Calu3 (cell line): ENCODE data around the gene OXSR1. TPM values are rescaled to one million over a fixed set of nuclear protein-coding genes. Genes with fewer than 3 reads are reported as not detected.

Experiments
- BruUV-seq: library from RNA; stranded (reverse); fragments of 400-500 nt; replicated peaks from 2 replicates; lab custom pipeline; 2021; lab: Mats Ljungman, UMichigan
- CTCF ChIA-PET: fragments of 300-600 bp; sonication (Branson Sonifier 250); formaldehyde crosslinking; loops from one replicate; lab custom pipeline; 2022; ENCODE audit warnings: antibody characterized with exemption; lab: Charles Lee
- DNase-seq: peaks from one replicate; pipeline ENCODE4 v3.0.0; 2022
- H3K27ac Mint-ChIP-seq: one replicate; pipeline ENCODE4 v1.8.0; 2022; ENCODE audit warnings: mixed read lengths; ENCODE audit not compliant: unreplicated experiment
- H3K27me3 Mint-ChIP-seq: one replicate; pipeline ENCODE4 v1.8.0; 2022; ENCODE audit warnings: mixed read lengths; ENCODE audit not compliant: unreplicated experiment
- H3K36me3 Mint-ChIP-seq: one replicate; pipeline ENCODE4 v1.8.0; 2022; ENCODE audit warnings: mild to moderate bottlenecking, moderate library complexity, mixed read lengths; ENCODE audit not compliant: insufficient read depth, unreplicated experiment
- H3K4me1 Mint-ChIP-seq: one replicate; pipeline ENCODE4 v1.8.0; 2022; ENCODE audit warnings: mild to moderate bottlenecking, low read depth, mixed read lengths; ENCODE audit not compliant: unreplicated experiment
- H3K4me3 Mint-ChIP-seq: one replicate; pipeline ENCODE4 v1.8.0; 2022; ENCODE audit warnings: mild to moderate bottlenecking, low read depth, moderate library complexity, mixed read lengths; ENCODE audit not compliant: unreplicated experiment
- H3K9me3 Mint-ChIP-seq: one replicate; pipeline ENCODE4 v1.8.0; 2022; ENCODE audit warnings: low read depth, mixed read lengths; ENCODE audit not compliant: unreplicated experiment
- CTCF ChIP-seq: fragments of 200-600 bp; IDR thresholded peaks from one replicate; pipeline ENCODE4 v1.8.0; 2022; ENCODE audit warnings: antibody characterized with exemption; ENCODE audit not compliant: unreplicated experiment
- intact Hi-C: fragments of 100-400 bp; cut with micrococcal nuclease; formaldehyde crosslinking; loops from one replicate; pipeline ENCODE4 v1.10.0; 2022; ENCODE audit not compliant: unreplicated experiment
- total RNA-seq: library from RNA; stranded (reverse); gene quantifications from 2 replicates; pipeline ENCODE4 v1.2.3, GENCODE V29; 2022

Gene OXSR1
- total RNA-seq, 1 experiment from 2014 or later = 50.4 TPM

GRCh38 chr3:38250198-38250597 lies 84.9 kb downstream of the OXSR1 start:
- BruUV-seq = no TSS peak
- no peak for DNase-seq
- TF ChIP-seq CTCF = no peak
- Mint-ChIP-seq H3K9me3 (no peaks in the 10 kb centered on the region), H3K4me1 (peaks cover 20% of the 10 kb centered on the region), H3K4me3 (no peak overlapping the region), H3K27me3 (no peaks in the 10 kb centered on the region), H3K36me3 (peaks cover 41% of the 10 kb centered on the region), H3K27ac (no peak overlapping the region)
- intact Hi-C loops = no loop called here
- CTCF ChIA-PET = no interaction called here

- Mint-ChIP-seq H3K27me3 (no peaks in the 10 kb centered on the region), H3K4me1 (peaks cover 18% of the 10 kb centered on the region), H3K36me3 (peaks cover 41% of the 10 kb centered on the region), H3K4me3 (no peak overlapping the region), H3K27ac (no peak overlapping the region), H3K9me3 (no peaks in the 10 kb centered on the region)
- CTCF ChIA-PET = no interaction called here
- BruUV-seq = no TSS peak
- no peak for TF ChIP-seq CTCF
- no peak for DNase-seq
- intact Hi-C loops = no loop called here
Measured at GRCh38 chr3:38251197-38251596, 85.9 kb downstream of the OXSR1 start.

- no peaks in the 10 kb centered on the region for H3K9me3 Mint-ChIP-seq
- H3K36me3 Mint-ChIP-seq = peaks cover 30% of the 10 kb centered on the region
- H3K4me3 Mint-ChIP-seq = no peak overlapping the region
- TF ChIP-seq CTCF = no peak
- DNase-seq = no peak
- H3K27me3 Mint-ChIP-seq = no peaks in the 10 kb centered on the region
- no TSS peak for BruUV-seq
- no peaks in the 10 kb centered on the region for H3K4me1 Mint-ChIP-seq
- CTCF ChIA-PET = no interaction called here
- H3K27ac Mint-ChIP-seq = no peak overlapping the region
- intact Hi-C loops = no loop called here
Measured at GRCh38 chr3:38253704-38254103, 88.4 kb downstream of the OXSR1 start.

GRCh38 chr3:38254872-38255271 lies 89.5 kb downstream of the OXSR1 start:
- Mint-ChIP-seq H3K36me3 (peaks cover 30% of the 10 kb centered on the region), H3K27me3 (no peaks in the 10 kb centered on the region), H3K4me3 (no peak overlapping the region), H3K4me1 (no peaks in the 10 kb centered on the region), H3K27ac (no peak overlapping the region), H3K9me3 (no peaks in the 10 kb centered on the region)
- no peak for DNase-seq
- CTCF ChIA-PET = no interaction called here
- BruUV-seq = no TSS peak
- TF ChIP-seq CTCF = no peak
- intact Hi-C loops = no loop called here
